ENCODE data around the gene MTX1. TPM values are rescaled to one million over a fixed set of nuclear protein-coding genes. Genes with fewer than 3 reads are reported as not detected.
A peak's percentile ranks its signal among the peaks of the same experiment; 100 is the strongest.
"Not testable (repeated sequence)": the region's sequence is repeated elsewhere in the genome, so short reads cannot be mapped to it uniquely, and the experiment has no call there.

Gene MTX1
- total RNA-seq, 1 donor from 2014 or later: 15.3 TPM

DNA sequence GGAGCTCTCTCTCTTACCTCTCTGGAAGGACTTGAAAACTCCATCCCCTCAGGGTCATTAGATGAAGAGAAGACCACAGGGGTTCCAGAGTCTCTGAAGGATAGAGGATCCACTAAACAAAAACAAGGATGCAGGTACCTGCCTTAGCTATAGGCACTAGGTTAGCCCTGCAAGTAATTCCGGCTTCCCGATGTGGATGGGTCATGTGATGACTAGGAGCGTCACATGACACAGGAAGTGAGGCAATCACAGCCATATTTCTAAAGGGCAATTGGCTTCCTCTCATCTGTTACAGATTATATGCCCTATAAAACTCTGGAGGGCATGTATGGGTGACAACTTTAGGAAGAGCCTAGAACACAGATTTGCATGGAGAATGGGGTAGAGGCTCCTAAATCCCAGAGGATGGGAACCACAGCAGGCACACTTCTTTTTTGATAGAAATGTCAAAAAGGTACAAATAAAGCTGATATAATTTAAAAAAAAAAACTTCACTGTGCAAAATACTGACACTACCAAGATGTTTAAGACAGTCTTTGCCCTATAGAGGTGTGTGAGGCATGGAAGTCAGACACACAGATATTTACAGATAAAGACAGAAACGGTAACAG is 32.7 kb downstream of the MTX1 start:
- DNase-seq: peak; percentile 68

DNA sequence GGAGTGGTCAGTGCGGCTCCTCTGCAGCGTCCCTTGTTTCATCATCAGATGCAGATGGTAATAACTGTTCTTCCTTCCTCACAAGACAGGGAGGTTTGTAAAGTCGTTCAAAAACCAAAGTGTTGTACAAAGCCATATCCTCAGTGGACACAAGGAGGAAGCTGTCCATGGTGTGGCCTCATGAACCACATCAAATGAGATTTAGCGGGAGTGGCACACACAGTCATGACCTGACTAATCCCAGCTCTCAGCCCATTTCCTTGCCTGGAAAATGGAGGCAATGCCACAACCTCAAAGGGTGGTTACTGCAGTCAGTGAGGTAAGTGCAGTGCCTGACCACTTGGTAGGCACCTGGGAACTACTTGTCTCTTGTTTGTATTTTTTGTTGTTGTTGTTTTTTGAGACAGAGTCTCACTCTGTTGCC is 33.4 kb downstream of the MTX1 start:
- no peak for DNase-seq

DNA sequence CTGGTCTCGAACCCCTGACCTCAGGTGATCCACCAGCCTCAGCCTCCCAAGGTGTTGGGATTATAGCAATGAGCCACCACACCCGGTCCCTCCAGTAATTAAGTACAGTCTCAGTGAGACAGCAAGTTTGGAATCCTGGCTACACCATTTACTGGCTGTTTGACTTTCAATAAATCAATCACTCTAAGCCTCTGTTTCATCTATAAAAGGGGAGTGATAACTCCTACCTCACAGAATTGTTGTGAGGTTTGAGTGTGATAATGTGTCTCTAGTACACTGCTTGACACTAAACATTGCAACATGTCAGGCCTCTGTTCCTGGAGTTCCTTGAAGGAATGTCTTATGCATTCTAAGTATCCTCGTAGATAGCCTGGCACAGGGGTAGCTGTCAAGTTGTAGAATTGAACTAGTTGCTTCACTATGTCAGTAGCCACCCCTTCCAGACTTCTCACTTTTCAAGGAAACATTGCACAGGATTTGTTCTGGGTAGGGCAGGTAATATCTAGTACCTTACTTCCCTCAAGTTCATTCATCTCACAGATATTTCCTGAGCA is 34.4 kb downstream of the MTX1 start:
- no peak for DNase-seq

DNA sequence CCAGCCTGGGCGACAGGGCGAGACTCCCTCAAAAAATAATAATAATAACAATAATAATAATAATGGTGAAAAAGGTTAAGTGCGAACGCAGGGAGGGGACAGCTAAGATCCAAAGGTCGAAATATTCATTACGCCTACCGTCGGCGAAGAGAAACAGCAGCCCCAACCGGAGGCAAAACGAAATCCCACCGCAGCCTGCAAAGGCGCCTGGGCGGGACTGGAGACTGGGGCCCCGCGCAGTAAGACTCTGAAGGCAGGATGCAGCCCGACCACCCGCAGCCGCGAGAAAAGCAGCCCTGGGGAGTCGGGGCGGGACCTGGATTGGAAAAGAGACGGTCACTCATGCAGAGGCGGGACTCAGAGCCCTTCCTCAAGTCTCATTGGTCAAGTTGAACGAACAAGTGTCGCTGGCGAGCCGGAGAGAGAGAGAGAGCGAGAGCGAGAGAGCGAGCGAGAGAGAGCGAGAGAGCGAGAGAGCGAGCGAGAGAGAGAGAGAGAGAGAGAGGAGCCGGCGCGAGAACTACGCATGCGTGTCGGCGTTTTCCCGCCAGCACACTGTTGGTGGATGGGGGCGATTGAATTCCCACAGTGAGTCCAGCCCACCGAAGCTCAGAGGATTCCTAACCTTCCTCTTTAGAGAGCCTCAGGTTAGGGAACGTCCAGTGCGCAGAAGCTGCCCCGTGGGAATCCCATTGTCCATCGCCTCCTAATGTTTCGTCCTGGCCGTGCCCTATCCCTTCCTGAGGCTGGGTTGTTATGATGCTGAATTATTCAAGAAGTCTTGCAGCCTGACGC is 36.1 kb downstream of the MTX1 start:
- peak; percentile 98 for DNase-seq

DNA sequence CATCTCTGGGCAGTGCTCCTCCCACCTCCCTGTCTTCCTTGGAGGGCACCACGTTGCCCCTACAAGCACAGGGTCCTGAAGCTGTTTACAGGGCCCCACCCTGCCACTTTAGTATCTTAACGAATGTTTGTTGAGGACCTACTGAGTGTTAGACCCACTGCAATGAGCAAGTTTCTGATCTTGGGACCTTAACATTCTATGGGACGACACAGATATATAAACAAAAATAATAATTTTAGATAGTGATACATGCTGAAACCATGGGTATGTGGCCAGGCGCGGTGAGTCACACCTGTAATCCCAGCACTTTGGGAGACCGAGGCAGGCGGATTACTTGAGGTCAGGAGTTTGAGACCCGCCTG is 36.6 kb downstream of the MTX1 start:
- DNase-seq: no peak

DNA sequence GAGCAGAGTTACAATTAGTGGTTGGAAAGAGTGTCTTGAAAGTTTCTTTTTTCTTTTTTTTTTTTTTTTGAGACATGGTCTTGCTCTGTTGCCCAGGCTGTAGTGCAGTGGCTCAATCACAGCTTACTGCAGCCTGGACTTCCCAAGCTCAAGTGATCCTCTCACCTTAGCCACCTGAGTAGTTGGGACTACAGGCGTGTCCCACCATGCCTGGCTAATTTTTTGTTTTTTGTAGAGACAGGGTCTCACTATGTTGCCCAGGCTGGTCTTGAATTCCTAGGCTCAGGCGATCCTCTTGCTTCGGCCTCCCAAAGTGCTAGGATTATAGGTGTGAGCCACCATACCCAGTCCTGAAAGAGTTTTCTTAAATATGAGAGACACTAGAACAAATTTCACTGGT is 38.3 kb downstream of the MTX1 start:
- DNase-seq: not testable (repeated sequence)

DNA sequence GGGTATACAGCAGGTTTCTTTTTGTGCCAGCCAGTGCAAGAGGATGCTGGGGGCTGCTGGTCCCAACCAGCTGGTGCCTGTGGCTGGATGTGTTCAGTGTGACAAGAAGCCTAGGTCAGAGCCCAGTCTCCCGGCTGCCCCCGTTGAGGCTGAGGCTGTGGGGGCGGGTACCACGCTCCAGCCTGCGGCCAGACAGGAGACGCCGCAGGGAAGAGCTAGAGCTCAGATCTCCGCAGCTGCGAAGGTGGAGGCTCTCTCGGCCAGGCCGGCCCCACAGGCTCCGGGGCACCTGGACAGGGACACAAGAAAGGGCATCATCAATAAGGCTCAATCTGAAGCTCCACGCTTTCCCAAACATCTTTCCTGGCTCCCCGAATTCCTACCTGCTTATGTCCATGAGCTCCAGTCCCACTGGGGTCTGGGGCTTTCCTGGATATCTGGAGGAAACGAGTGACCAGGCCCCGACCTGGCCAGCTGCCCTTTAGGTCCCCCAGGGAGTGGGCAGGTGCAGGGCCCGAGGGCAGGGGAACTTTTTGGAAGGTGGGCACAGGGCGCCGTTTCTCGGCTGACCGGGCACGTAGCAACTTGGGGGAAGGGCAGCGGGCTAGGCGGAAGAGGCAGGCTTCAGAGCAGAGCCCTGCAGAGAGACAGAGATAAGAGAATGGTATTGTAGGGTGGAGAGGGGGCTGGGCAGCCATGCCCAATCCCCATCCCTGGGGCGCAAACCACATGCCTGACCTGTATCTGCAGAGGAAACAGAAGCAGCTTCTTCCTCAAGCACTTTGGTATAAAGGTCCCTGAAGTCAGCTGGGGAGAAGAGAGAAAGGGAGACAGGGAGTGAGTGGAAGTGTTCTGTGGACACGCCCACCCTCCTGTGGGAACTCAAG is 39.4 kb downstream of the MTX1 start:
- no peak for DNase-seq

DNA sequence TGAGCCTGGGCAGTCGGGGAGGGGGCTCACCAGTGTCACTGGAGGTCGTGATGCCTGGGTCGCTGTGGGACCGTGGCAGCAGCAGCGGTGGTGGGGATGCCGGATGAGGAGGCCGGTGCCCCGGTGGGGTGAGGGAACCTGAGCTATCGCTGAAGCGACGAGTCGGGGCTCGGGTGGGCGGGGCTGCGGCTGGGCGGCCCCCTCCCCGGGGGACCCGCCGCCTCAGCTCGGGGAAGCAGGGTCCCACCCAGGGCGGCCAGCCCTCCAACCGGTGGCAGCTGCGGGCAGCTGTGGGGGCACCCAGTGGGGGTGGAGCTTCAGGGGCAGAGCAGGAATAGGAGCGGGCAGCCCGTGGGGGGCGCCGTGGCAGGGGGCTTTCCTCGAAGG is 41.7 kb downstream of the MTX1 start:
- DNase-seq: no peak

DNA sequence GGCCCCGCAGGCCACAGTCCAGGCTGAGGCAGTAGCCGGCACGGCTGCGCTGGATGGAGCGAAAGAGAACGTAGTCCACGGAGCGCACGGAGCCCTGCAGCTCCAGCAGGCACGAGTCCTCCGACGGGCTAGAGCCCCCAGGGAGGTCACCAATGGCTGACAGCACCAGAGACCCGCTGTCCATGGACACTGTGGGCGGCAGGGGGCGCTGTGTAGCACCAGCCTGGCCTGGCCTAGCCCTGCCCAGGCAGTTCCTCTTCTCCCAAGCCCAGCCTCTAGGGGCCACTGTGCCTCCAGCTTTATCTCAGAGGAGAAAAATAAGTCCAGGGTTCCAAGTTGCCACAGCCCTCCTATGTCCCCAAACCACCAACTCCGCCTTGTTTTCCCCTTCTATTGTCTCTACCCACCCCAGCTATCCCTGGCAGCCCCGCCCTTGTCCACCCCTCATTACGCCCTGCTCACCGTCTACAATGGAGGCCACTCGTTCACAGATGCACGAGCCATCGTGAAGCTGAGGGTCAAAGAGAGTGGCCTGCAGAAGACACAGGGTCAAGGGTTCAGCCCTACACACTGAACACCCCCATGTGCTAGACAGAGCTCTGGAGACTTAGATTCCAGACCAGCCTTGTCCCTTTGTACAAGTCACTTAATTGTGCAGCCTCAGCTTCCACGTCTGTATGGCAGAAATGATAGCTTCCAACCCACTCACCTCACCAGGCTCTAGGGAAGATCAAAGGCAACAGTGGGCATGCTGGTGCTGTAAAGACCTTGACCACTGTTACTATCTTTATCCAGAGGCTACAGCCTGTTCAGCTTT is 42.3 kb downstream of the MTX1 start:
- peak; percentile 86 for DNase-seq

DNA sequence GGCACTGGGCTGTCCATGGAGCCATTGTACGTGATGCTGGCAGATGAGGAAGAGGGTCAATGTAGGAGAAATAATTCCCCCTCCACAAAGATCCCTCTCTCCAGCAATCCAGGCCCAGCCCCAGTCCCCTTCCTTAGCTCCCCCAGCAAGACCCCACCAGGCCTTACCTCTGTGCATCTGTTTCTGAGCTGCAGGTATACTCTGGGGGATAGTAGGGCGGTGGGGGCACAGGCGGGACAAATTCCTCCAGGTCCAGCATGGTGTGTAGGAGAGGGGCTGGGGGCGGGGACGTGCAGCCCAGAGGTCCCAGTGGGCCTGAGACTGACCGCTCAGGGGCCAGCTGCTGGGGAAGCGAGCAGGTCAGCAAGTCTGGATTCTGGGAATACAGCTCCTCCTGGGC is 43.1 kb downstream of the MTX1 start:
- DNase-seq: no peak

DNA sequence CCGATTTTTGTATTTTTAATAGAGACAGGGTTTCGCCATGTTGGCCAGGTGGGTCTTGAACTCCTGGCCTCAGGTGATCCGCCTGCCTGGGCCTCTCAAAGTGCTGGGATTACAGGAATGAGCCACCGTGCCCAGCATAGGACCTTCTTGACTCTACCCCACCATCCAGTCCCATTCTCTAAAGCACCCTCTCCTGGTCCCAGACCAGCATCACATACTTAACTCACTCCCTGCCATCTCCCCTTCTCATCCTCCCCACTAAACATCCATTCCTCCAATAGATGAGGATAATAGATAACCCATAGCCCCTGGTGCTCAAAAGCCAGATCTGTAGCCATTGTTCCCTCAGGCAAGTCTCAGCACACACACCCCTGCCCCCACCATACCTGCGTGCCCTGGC is 44.7 kb downstream of the MTX1 start:
- DNase-seq: no peak

DNA sequence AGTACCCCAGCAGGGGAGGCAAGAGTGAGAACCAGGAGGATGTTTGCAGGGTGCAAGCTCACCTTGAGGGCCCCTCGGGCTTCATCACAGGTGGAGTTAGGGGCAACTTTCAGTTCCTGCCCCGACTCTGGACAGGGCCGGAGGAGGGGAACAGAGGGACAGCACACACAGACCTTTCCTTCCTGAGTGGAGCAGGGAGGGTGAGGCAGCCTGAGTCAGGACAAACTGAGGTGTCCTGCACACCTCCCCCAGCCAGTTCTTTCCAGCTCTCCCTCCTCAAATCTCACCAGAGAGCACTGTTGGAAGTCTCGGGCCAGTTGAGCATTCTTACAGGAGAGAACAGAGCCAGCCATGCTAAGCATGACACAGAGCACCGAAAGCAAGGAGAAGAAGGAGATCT is 45.3 kb downstream of the MTX1 start:
- DNase-seq: no peak

DNA sequence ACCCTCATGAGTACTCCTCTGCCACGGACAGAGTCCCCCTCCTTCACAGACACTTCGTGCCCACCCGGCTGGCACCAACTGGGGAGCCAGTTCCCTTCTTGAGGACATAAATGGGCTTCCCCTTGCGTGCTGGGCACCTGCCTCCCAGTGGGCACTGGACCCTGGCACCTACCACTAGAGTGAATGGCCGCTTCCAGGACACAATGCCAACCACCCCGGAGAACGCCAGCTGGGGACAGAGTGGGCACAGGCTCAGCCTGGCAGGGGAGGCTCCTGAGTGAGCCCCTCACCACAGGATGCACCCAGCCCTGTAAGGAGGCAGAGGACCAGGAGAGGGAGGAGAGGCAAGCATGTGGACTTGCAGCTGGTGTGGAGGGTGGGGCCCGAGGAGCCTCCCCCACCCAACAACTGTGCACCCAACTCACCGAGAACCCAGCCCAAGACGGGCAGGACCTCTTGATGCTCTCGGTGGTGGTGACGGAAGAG is 45.8 kb downstream of the MTX1 start:
- DNase-seq: no peak

DNA sequence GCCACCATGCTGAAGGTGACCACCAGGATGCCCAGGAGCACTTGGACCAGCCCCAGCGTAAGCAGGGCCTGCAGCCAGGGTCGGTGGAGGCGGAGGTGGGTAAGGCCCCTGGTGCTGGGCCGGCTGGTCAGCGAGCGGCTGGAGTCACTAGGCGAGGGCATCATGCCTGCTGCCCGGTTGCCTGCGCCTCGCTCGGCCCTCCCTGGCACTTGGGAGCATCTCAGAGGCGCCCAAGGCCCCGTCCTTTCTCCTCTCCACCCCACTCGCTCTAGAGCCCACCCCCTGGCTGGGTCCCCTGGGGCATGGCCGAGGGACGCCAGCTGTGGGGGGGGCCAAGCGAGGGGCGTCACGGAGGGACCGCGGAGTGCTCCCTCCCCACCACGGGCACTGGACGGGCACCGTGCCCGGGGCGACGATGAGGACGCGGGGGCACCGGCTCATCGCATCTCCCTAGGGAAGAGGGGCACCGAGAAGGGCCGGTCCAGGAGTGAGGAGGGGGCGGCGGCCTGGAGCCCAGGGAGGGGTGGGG is 46.3 kb downstream of the MTX1 start:
- no peak for DNase-seq

DNA sequence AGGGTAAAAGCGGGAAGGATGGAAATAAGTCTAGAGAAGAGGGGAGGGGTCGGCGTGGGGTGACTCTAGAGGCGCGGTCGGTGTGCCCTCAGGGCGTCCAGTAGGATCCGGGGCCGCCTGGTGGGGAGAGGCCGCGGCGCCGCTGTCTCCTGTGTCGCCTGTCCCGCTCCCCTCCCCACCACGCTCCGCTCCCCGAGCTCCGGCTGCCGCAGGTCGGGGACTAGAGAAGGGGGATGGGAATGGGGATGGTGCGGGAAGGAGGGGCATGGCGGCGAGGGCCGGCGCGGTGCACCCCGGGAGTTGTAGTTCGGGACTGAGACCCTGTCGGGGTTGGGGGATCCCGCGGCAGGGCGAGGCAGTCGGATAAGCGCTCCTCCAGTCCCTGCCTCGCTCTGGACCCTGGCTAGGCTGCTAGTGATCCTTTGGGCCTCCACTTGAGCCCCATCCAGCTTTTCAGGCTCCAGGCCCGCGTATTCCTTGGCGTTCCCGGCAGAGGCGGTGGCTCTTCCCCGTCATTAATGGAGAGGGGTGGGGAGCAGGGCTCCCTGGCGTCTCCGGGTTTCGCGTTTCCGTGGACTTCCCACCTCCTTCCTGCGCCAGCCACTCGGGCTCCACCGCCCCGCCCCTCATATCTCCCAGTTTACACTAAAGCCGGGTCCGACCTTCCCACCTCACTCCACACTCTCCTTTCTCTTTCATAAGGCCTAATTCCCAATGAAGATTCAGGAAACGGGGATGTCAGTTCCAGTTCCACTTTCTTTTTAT is 46.9 kb downstream of the MTX1 start, which contains the start of gene ENTREP3:
TSS of gene ENTREP3 (minus strand) at position 241 of the 765 bp plus-strand sequence. CDS start 606 bp downstream, outside the sequence.
- DNase-seq: peak; percentile 82

DNA sequence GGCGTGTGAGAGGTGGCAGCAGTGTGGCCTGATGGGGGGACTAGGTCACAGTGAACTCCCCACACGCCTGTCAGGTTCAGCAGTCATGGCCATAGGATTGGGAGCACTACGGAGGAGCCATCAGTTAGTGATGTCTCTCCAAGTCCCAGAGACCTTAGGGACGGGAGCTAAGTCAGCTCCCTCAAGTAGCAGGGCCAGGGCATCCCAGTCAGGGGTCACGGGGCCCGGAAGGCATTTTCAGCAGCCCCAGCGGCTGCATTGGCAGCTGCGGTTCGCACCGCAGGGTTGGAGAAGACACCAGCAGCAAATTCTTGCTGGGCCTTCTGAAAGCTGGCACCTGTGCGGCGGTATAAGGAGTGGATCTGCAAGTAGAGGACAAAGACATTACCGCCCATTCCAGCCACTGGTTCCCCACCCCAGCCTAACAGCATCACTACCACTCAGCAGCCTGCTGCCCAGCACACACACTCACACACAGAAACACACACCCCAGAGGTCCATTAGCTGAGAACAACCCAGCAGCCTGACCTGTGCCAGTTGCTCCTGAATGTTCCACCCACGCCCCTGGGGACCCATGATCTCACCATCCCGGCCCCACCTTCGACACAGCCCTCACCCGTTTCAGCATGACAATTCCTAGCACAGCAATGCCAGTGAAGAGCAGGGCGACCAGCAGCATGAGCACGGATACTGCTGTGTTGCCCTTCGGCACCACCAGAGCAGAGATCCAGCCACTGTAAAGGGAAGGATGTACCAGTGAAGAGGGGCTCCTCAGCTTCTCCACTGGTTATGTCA is 47.8 kb downstream of the MTX1 start:
- DNase-seq: no peak

DNA sequence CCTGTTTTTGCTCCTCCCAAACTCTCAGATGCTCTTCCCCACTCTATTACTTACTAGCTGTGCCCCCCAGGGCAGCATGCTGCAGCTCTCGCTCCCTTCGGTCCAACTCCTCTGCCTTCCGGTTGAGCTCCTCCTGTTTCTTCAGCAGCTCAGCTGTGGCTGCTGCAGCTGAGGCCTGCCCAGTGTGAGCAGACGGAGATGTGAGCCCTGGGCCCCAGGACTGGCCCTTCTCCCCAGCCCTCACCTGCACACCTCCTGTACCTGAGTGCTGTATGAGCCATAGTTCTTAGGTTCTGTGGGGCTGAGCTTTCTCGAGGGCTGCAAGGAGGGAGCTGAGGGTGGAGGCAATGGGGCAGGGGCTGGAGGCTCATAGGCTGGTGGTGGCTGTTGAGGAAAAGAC is 51.8 kb downstream of the MTX1 start:
- DNase-seq: no peak

DNA sequence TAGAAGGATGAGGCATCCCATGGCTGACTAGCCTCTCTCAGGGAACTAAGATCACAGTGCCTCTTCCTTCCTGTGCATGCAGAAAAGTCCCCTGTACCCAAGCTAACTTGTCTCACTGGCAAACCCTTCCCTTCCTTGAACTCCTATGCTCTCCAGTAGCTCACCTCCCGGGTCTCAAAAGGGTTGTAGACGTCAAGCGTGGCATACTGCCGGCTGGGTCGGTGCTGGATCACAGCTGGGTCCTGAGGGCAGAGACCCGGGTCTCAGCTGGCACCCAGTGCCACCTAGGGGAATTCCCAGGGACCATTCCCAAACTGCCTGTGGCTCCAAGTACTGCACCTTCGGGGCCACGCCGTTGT is 53.0 kb downstream of the MTX1 start:
- DNase-seq: no peak

DNA sequence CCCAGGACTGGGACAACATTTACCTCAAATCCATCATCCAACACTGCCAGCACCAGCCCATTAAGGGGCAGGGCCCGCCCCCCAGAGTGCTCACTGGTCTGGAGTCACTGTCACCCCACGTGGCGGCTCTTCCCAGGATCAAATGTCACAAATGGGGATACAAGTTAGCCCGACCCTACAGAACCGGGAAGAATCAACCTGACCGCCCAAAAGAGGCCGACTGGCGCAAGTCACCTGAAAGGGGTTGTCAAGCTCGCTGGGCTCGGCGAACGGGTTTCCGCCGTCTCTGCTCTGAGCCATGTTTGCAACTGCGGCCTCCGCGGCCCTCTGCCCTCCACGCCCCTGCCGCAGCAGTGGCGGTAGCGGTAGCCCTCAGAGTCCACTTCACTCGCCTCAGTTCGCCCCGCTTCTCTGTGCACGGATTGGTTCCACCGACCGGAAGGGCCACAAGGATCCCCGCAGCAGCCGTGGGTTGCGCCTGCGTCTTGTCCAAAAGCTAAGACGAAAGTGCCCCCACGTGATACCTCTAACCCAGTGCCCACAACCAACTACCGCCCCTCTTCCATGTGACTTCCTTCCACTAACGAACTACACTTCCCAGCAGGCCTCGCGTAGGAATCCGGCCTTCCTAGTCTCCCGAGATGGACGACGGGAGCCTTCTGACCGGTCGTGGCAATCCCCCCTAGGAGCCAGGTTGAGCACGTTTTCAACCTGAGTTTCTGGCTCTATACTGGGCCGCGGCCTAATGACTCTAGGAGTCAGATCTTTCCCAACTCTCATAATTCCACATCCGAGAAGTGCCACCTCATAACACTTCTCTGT is 53.6 kb downstream of the MTX1 start, which contains the start of gene SCAMP3:
TSS of gene SCAMP3 (minus strand) at position 509 of the 822 bp plus-strand sequence. CDS start at position 300, 209 bp downstream.
- peak; percentile 94 for DNase-seq
